GM18520 (cell line): ENCODE results near the gene SHANK3.
"Not testable (repeated sequence)": the region's sequence is repeated elsewhere in the genome, so short reads cannot be mapped to it uniquely, and the experiment has no call there.

Experiments
- ATAC-seq: cut with Tn5 transposase; IDR thresholded peaks from one replicate; pipeline ENCODE4 v1.9.1; 2021; ENCODE audit not compliant: unreplicated experiment

Gene SHANK3

GRCh38 chr22:50672471-50673230, at the start of gene SHANK3:
SHANK3 (plus strand) TSS chr22:50672823.
- ATAC-seq, result no peak

- no peak for ATAC-seq
Measured at GRCh38 chr22:50624347-50625130, 48.1 kb upstream of the SHANK3 start.

GRCh38 chr22:50625131-50625567, 47.5 kb upstream of the SHANK3 start:
- no peak for ATAC-seq

- no peak for ATAC-seq
Measured at GRCh38 chr22:50625568-50626313, 46.9 kb upstream of the SHANK3 start.

GRCh38 chr22:50626314-50626849, 46.2 kb upstream of the SHANK3 start:
- no peak for ATAC-seq

GRCh38 chr22:50626850-50627641, 45.6 kb upstream of the SHANK3 start:
- no peak for ATAC-seq

- peak; percentile 57 for ATAC-seq
Measured at GRCh38 chr22:50627642-50628542, 44.7 kb upstream of the SHANK3 start, which contains the start of gene ARSA. ARSA (minus strand) TSS chr22:50628152; CDS start chr22:50627779, 373 bp downstream.

GRCh38 chr22:50628543-50629134, 44.0 kb upstream of the SHANK3 start:
- no peak for ATAC-seq

GRCh38 chr22:50630376-50630775, 42.2 kb upstream of the SHANK3 start:
- ATAC-seq, result no peak

- no peak for ATAC-seq
Measured at GRCh38 chr22:50633086-50633485, 39.5 kb upstream of the SHANK3 start.

GRCh38 chr22:50633771-50634170, 38.9 kb upstream of the SHANK3 start:
- no peak for ATAC-seq

GRCh38 chr22:50635591-50635990, 37.0 kb upstream of the SHANK3 start:
- no peak for ATAC-seq

- ATAC-seq, result not testable (repeated sequence)
Measured at GRCh38 chr22:50640296-50640695, 32.3 kb upstream of the SHANK3 start.

GRCh38 chr22:50640857-50641647, 31.6 kb upstream of the SHANK3 start:
- ATAC-seq, result no peak

GRCh38 chr22:50641696-50642607, 30.7 kb upstream of the SHANK3 start:
- no peak for ATAC-seq

- ATAC-seq, result not testable (repeated sequence)
Measured at GRCh38 chr22:50643021-50643820, 29.4 kb upstream of the SHANK3 start.
